Hepatocyte (in vitro differentiated cells): Measurements from ENCODE around the gene VIPR1. TPM values are rescaled to one million over a fixed set of nuclear protein-coding genes. Genes with fewer than 3 reads are reported as not detected.

Experiments used
- DNase-seq: peaks from one replicate; pipeline ENCODE4 v3.0.0-alpha.2; 2016; ENCODE audit warnings: low spot score
- H2AFZ ChIP-seq: fragments of 200-600 bp; sonication (generic); 2 replicates; pipeline ENCODE4 v1.6.0; 2016; ENCODE audit warnings: antibody characterized with exemption, mild to moderate bottlenecking
- H3K27ac ChIP-seq: fragments of 200-600 bp; sonication (generic); 2 replicates; pipeline ENCODE4 v1.5.1; 2016; ENCODE audit warnings: mild to moderate bottlenecking
- H3K27me3 ChIP-seq: fragments of 200-600 bp; sonication (generic); 2 replicates; pipeline ENCODE4 v1.6.1; 2016
- H3K36me3 ChIP-seq: fragments of 200-600 bp; sonication (generic); replicated peaks from 2 replicates; pipeline ENCODE4 v1.5.1; 2016; ENCODE audit warnings: low read depth; ENCODE audit not compliant: insufficient read depth
- H3K4me1 ChIP-seq: fragments of 200-600 bp; sonication (generic); 2 replicates; pipeline ENCODE4 v1.5.1; 2016; ENCODE audit warnings: mild to moderate bottlenecking, moderate library complexity; ENCODE audit not compliant: insufficient read depth
- H3K4me2 ChIP-seq: fragments of 200-600 bp; sonication (generic); 2 replicates; pipeline ENCODE4 v1.6.0; 2016
- H3K4me3 ChIP-seq: fragments of 200-600 bp; sonication (generic); 2 replicates; pipeline ENCODE4 v1.5.1; 2016; ENCODE audit warnings: mild to moderate bottlenecking
- H3K79me2 ChIP-seq: fragments of 200-600 bp; sonication (generic); 2 replicates; pipeline ENCODE4 v1.6.0; 2017; ENCODE audit warnings: mild to moderate bottlenecking
- H3K9me2 ChIP-seq: fragments of 200-600 bp; sonication (generic); replicated peaks from 2 replicates; pipeline ENCODE4 v1.6.0; 2017; ENCODE audit warnings: mild to moderate bottlenecking; ENCODE audit not compliant: insufficient read depth
- H3K9me3 ChIP-seq: fragments of 200-600 bp; sonication (generic); 2 replicates; pipeline ENCODE4 v1.5.1; 2016; ENCODE audit warnings: low read depth, mild to moderate bottlenecking
- H4K20me1 ChIP-seq: fragments of 200-600 bp; sonication (generic); 2 replicates; pipeline ENCODE4 v1.6.0; 2016; ENCODE audit warnings: mild to moderate bottlenecking; ENCODE audit not compliant: insufficient read depth, poor library complexity, severe bottlenecking
- CTCF ChIP-seq: fragments of 200-600 bp; sonication (generic); IDR thresholded peaks from 2 replicates; pipeline ENCODE4 v1.5.1; 2016; ENCODE audit warnings: antibody characterized with exemption, mild to moderate bottlenecking; ENCODE audit not compliant: poor library complexity
- EZH2 ChIP-seq: fragments of 200-600 bp; sonication (generic); IDR thresholded peaks from 2 replicates; pipeline ENCODE4 v1.6.1; 2016; ENCODE audit warnings: antibody characterized with exemption, mild to moderate bottlenecking, borderline replicate concordance
- EZH2phosphoT487 ChIP-seq: fragments of 200-600 bp; sonication (generic); IDR thresholded peaks from one replicate; pipeline ENCODE4 v1.6.1; 2018; ENCODE audit warnings: antibody characterized with exemption, mild to moderate bottlenecking, low read depth, moderate library complexity; ENCODE audit not compliant: unreplicated experiment, severe bottlenecking
- WGBS: methylation state at CpG from one replicate; pipeline ENCODE4 v1.1.6; 2016; ENCODE audit warnings: low lambda C conversion rate; ENCODE audit errors: missing lambda C conversion rate; 5-methylcytosine and 5-hydroxymethylcytosine counted together
- polyA plus RNA-seq: library from polyadenylated mRNA; unstranded; fragments of >200 nt; fragmentation: Nextera tagmentation; extraction: Ambion mirVana; gene quantifications from 2 replicates; pipeline ENCODE4 v1.2.1, GENCODE V29; 2016
- total RNA-seq: library from RNA; depleted of rRNA; stranded (reverse); fragments of >200 nt; gene quantifications from 2 replicates; pipeline ENCODE4 v1.2.3, GENCODE V29; 2014

The VIPR1 gene
- total and polyA plus RNA-seq, 2 experiments from 2014 or later: 17.5 to 19.2 TPM

DNA sequence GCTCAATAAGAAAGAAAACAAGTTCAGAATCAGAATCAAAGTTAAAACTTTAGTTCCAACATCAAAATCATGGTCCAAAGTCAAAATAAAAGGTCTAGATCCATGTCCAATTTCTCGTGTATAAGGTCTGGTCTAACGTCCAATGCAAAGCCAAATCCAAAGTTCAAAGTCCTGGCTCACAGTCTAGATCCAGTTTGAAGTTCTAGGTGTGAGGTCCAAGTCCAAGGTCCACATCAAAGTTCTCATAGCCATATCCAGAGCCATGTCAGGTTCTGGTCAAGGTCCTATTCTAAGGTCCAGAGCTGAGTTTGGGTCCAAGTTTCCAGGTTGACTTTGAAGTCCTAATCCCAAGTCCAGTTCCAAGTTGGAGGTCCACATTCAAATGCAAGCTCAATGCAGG, 40.7 kb upstream of the VIPR1 start:
- WGBS: 83% methylated on average over 2 of the region's 2 CpGs
- Histone ChIP-seq H3K79me2 (no peaks in the 10 kb centered on the region), H3K4me2 (no peak overlapping the region), H2AFZ (no peak overlapping the region), H3K4me1 (no peaks in the 10 kb centered on the region), H4K20me1 (no peaks in the 10 kb centered on the region), H3K27me3 (no peaks in the 10 kb centered on the region), H3K27ac (no peak overlapping the region), H3K9me3 (no peaks in the 10 kb centered on the region), H3K36me3 (no peaks in the 10 kb centered on the region), H3K9me2 (no peaks in the 10 kb centered on the region), H3K4me3 (no peak overlapping the region)
- no peak for TF ChIP-seq EZH2phosphoT487
- no peak for TF ChIP-seq CTCF
- no peak for TF ChIP-seq EZH2
- no peak for DNase-seq

- Histone ChIP-seq H4K20me1 (no peaks in the 10 kb centered on the region), H3K79me2 (no peaks in the 10 kb centered on the region), H3K9me2 (no peaks in the 10 kb centered on the region), H3K4me2 (no peak overlapping the region), H3K9me3 (no peaks in the 10 kb centered on the region), H3K36me3 (no peaks in the 10 kb centered on the region), H3K27me3 (no peaks in the 10 kb centered on the region), H3K27ac (no peak overlapping the region), H3K4me1 (no peaks in the 10 kb centered on the region), H3K4me3 (no peak overlapping the region), H2AFZ (no peak overlapping the region)
- no peak for DNase-seq
- TF ChIP-seq EZH2: no peak
- no peak for TF ChIP-seq EZH2phosphoT487
- TF ChIP-seq CTCF: no peak
- WGBS: 71% methylated on average over 1 of the region's 1 CpG
Measured at GRCh38 chr3:42463093-42463492, 39.4 kb upstream of the VIPR1 start.

- H4K20me1 ChIP-seq: no peaks in the 10 kb centered on the region
- no peak overlapping the region for H2AFZ ChIP-seq
- no peak overlapping the region for H3K27ac ChIP-seq
- no peaks in the 10 kb centered on the region for H3K79me2 ChIP-seq
- 76% methylated on average over 3 of the region's 3 CpGs for WGBS
- H3K9me3 ChIP-seq: no peaks in the 10 kb centered on the region
- no peak overlapping the region for H3K4me3 ChIP-seq
- no peaks in the 10 kb centered on the region for H3K4me1 ChIP-seq
- H3K27me3 ChIP-seq: no peaks in the 10 kb centered on the region
- TF ChIP-seq EZH2phosphoT487 (no peak), CTCF (no peak), EZH2 (no peak)
- no peaks in the 10 kb centered on the region for H3K36me3 ChIP-seq
- DNase-seq: no peak
- no peak overlapping the region for H3K4me2 ChIP-seq
- H3K9me2 ChIP-seq: no peaks in the 10 kb centered on the region
Measured at GRCh38 chr3:42468111-42468510, 34.3 kb upstream of the VIPR1 start.

- no peak for DNase-seq
- TF ChIP-seq CTCF: no peak
- TF ChIP-seq EZH2: no peak
- no peak for TF ChIP-seq EZH2phosphoT487
- H3K9me3 ChIP-seq: no peaks in the 10 kb centered on the region
- no peak overlapping the region for H3K4me2 ChIP-seq
- H4K20me1 ChIP-seq: no peaks in the 10 kb centered on the region
- H3K27ac ChIP-seq: no peak overlapping the region
- no peaks in the 10 kb centered on the region for H3K9me2 ChIP-seq
- no peak overlapping the region for H2AFZ ChIP-seq
- H3K79me2 ChIP-seq: no peaks in the 10 kb centered on the region
- H3K27me3 ChIP-seq: no peaks in the 10 kb centered on the region
- H3K4me1 ChIP-seq: peaks cover 6% of the 10 kb centered on the region
- H3K36me3 ChIP-seq: no peaks in the 10 kb centered on the region
- H3K4me3 ChIP-seq: no peak overlapping the region
- 66% methylated on average over 2 of the region's 2 CpGs for WGBS
Measured at GRCh38 chr3:42472555-42472954, 29.9 kb upstream of the VIPR1 start.
